ENCODE measurements around the gene AARS2.

AARS2 gene

GRCh38 chr6:44311767-44312166, 1.4 kb downstream of the AARS2 start:
- Histone ChIP-seq H3K9me3 (ENCODE audit: control insufficient read depth, low read length) (no peaks in the 10 kb centered on the region), H3K27me3 (ENCODE audit: control insufficient read depth, insufficient read depth, low read length, poor library complexity, severe bottlenecking) (no peaks in the 10 kb centered on the region), H3K4me1 (ENCODE audit: control insufficient read depth, insufficient read depth, low read length) (peaks cover 6% of the 10 kb centered on the region), H3K4me3 (ENCODE audit: insufficient read depth, low read depth, low read length) (no peak overlapping the region), H3K36me3 (ENCODE audit: control insufficient read depth, insufficient read depth, low read length) (peaks cover 30% of the 10 kb centered on the region), H3K27ac (ENCODE audit: insufficient read depth, low read depth, low read length, poor library complexity, severe bottlenecking) (no peak overlapping the region)
- WGBS, 2 experiments: 92 to 96% methylated on average over 3 of the region's 3 CpGs

- H3K27ac ChIP-seq (ENCODE audit: insufficient read depth, low read depth, low read length, poor library complexity, severe bottlenecking): no peak overlapping the region
- peaks cover 31% of the 10 kb centered on the region for H3K36me3 ChIP-seq (ENCODE audit: control insufficient read depth, insufficient read depth, low read length)
- H3K4me3 ChIP-seq (ENCODE audit: insufficient read depth, low read depth, low read length): no peak overlapping the region
- no peaks in the 10 kb centered on the region for H3K9me3 ChIP-seq (ENCODE audit: control insufficient read depth, low read length)
- peaks cover 6% of the 10 kb centered on the region for H3K4me1 ChIP-seq (ENCODE audit: control insufficient read depth, insufficient read depth, low read length)
- H3K27me3 ChIP-seq (ENCODE audit: control insufficient read depth, insufficient read depth, low read length, poor library complexity, severe bottlenecking): no peaks in the 10 kb centered on the region
- WGBS, 2 experiments: 90 to 99% methylated on average over 2 of the region's 2 CpGs
Observed at GRCh38 chr6:44311304-44311703, 1.8 kb downstream of the AARS2 start.

GRCh38 chr6:44310241-44310640, 2.9 kb downstream of the AARS2 start:
- no peak overlapping the region for H3K27ac ChIP-seq (ENCODE audit: insufficient read depth, low read depth, low read length, poor library complexity, severe bottlenecking)
- H3K9me3 ChIP-seq (ENCODE audit: control insufficient read depth, low read length): no peaks in the 10 kb centered on the region
- peaks cover 6% of the 10 kb centered on the region for H3K4me1 ChIP-seq (ENCODE audit: control insufficient read depth, insufficient read depth, low read length)
- no peak overlapping the region for H3K4me3 ChIP-seq (ENCODE audit: insufficient read depth, low read depth, low read length)
- H3K36me3 ChIP-seq (ENCODE audit: control insufficient read depth, insufficient read depth, low read length): peaks cover 33% of the 10 kb centered on the region
- H3K27me3 ChIP-seq (ENCODE audit: control insufficient read depth, insufficient read depth, low read length, poor library complexity, severe bottlenecking): no peaks in the 10 kb centered on the region
- 94 to 96% methylated on average over 3 of the region's 3 CpGs for WGBS, 2 experiments

- Histone ChIP-seq H3K36me3 (ENCODE audit: control insufficient read depth, insufficient read depth, low read length) (peaks cover 38% of the 10 kb centered on the region), H3K4me1 (ENCODE audit: control insufficient read depth, insufficient read depth, low read length) (peaks cover 6% of the 10 kb centered on the region), H3K27ac (ENCODE audit: insufficient read depth, low read depth, low read length, poor library complexity, severe bottlenecking) (no peak overlapping the region), H3K27me3 (ENCODE audit: control insufficient read depth, insufficient read depth, low read length, poor library complexity, severe bottlenecking) (no peaks in the 10 kb centered on the region), H3K4me3 (ENCODE audit: insufficient read depth, low read depth, low read length) (no peak overlapping the region), H3K9me3 (ENCODE audit: control insufficient read depth, low read length) (no peaks in the 10 kb centered on the region)
Observed at GRCh38 chr6:44309631-44310030, 3.5 kb downstream of the AARS2 start.

GRCh38 chr6:44309092-44309491, 4.1 kb downstream of the AARS2 start:
- H3K4me3 ChIP-seq (ENCODE audit: insufficient read depth, low read depth, low read length): no peak overlapping the region
- H3K9me3 ChIP-seq (ENCODE audit: control insufficient read depth, low read length): no peaks in the 10 kb centered on the region
- no peak overlapping the region for H3K27ac ChIP-seq (ENCODE audit: insufficient read depth, low read depth, low read length, poor library complexity, severe bottlenecking)
- H3K36me3 ChIP-seq (ENCODE audit: control insufficient read depth, insufficient read depth, low read length): peaks cover 43% of the 10 kb centered on the region
- H3K27me3 ChIP-seq (ENCODE audit: control insufficient read depth, insufficient read depth, low read length, poor library complexity, severe bottlenecking): no peaks in the 10 kb centered on the region
- peaks cover 6% of the 10 kb centered on the region for H3K4me1 ChIP-seq (ENCODE audit: control insufficient read depth, insufficient read depth, low read length)
- WGBS, 2 experiments: 92 to 96% methylated on average over 2 of the region's 2 CpGs

GRCh38 chr6:44307217-44307616, 5.9 kb downstream of the AARS2 start:
- Histone ChIP-seq H3K36me3 (ENCODE audit: control insufficient read depth, insufficient read depth, low read length) (peaks cover 57% of the 10 kb centered on the region), H3K4me3 (ENCODE audit: insufficient read depth, low read depth, low read length) (no peak overlapping the region), H3K4me1 (ENCODE audit: control insufficient read depth, insufficient read depth, low read length) (peaks cover 3% of the 10 kb centered on the region), H3K27me3 (ENCODE audit: control insufficient read depth, insufficient read depth, low read length, poor library complexity, severe bottlenecking) (no peaks in the 10 kb centered on the region), H3K9me3 (ENCODE audit: control insufficient read depth, low read length) (no peaks in the 10 kb centered on the region), H3K27ac (ENCODE audit: insufficient read depth, low read depth, low read length, poor library complexity, severe bottlenecking) (no peak overlapping the region)
- WGBS, 2 experiments: 94 to 98% methylated on average over 10 of the region's 10 CpGs

GRCh38 chr6:44306710-44307109, 6.4 kb downstream of the AARS2 start:
- Histone ChIP-seq H3K4me3 (ENCODE audit: insufficient read depth, low read depth, low read length) (no peak overlapping the region), H3K36me3 (ENCODE audit: control insufficient read depth, insufficient read depth, low read length) (peaks cover 62% of the 10 kb centered on the region), H3K27ac (ENCODE audit: insufficient read depth, low read depth, low read length, poor library complexity, severe bottlenecking) (no peak overlapping the region), H3K9me3 (ENCODE audit: control insufficient read depth, low read length) (no peaks in the 10 kb centered on the region), H3K4me1 (ENCODE audit: control insufficient read depth, insufficient read depth, low read length) (no peaks in the 10 kb centered on the region), H3K27me3 (ENCODE audit: control insufficient read depth, insufficient read depth, low read length, poor library complexity, severe bottlenecking) (no peaks in the 10 kb centered on the region)
- whole genome bisulfite sequencing, 2 experiments: 97 to 98% methylated on average over 8 of the region's 8 CpGs

GRCh38 chr6:44305200-44305725, 7.9 kb downstream of the AARS2 start:
- no peaks in the 10 kb centered on the region for H3K9me3 ChIP-seq (ENCODE audit: control insufficient read depth, low read length)
- H3K27me3 ChIP-seq (ENCODE audit: control insufficient read depth, insufficient read depth, low read length, poor library complexity, severe bottlenecking): no peaks in the 10 kb centered on the region
- H3K27ac ChIP-seq (ENCODE audit: insufficient read depth, low read depth, low read length, poor library complexity, severe bottlenecking): peak overlapping the region; percentile 50
- 91 to 94% methylated on average over 5 of the region's 5 CpGs for WGBS, 2 experiments
- H3K4me3 ChIP-seq (ENCODE audit: insufficient read depth, low read depth, low read length): no peak overlapping the region
- H3K4me1 ChIP-seq (ENCODE audit: control insufficient read depth, insufficient read depth, low read length): no peaks in the 10 kb centered on the region
- peaks cover 69% of the 10 kb centered on the region for H3K36me3 ChIP-seq (ENCODE audit: control insufficient read depth, insufficient read depth, low read length)

GRCh38 chr6:44304282-44305199, 8.6 kb downstream of the AARS2 start:
- H3K36me3 ChIP-seq (ENCODE audit: control insufficient read depth, insufficient read depth, low read length): peaks cover 64% of the 10 kb centered on the region

GRCh38 chr6:44303842-44304241, 9.3 kb downstream of the AARS2 start:
- Histone ChIP-seq H3K27ac (ENCODE audit: insufficient read depth, low read depth, low read length, poor library complexity, severe bottlenecking) (no peak overlapping the region), H3K4me3 (ENCODE audit: insufficient read depth, low read depth, low read length) (no peak overlapping the region), H3K9me3 (ENCODE audit: control insufficient read depth, low read length) (no peaks in the 10 kb centered on the region), H3K27me3 (ENCODE audit: control insufficient read depth, insufficient read depth, low read length, poor library complexity, severe bottlenecking) (no peaks in the 10 kb centered on the region), H3K36me3 (ENCODE audit: control insufficient read depth, insufficient read depth, low read length) (peaks cover 57% of the 10 kb centered on the region), H3K4me1 (ENCODE audit: control insufficient read depth, insufficient read depth, low read length) (no peaks in the 10 kb centered on the region)
- 95% methylated on average over 6 of the region's 6 CpGs for WGBS, 2 experiments

More at GRCh38 chr6:44304282-44305199, 8.6 kb downstream of the AARS2 start:
- Histone ChIP-seq H3K9me3 (ENCODE audit: control insufficient read depth, low read length) (no peaks in the 10 kb centered on the region), H3K4me1 (ENCODE audit: control insufficient read depth, insufficient read depth, low read length) (no peaks in the 10 kb centered on the region), H3K27ac (ENCODE audit: insufficient read depth, low read depth, low read length, poor library complexity, severe bottlenecking) (no peak overlapping the region), H3K27me3 (ENCODE audit: control insufficient read depth, insufficient read depth, low read length, poor library complexity, severe bottlenecking) (no peaks in the 10 kb centered on the region), H3K4me3 (ENCODE audit: insufficient read depth, low read depth, low read length) (no peak overlapping the region)
- WGBS, 2 experiments: 88 to 89% methylated on average over 25 of the region's 25 CpGs
